HG02884 (cell line): ENCODE data around the gene TSPYL1.
"Not testable (repeated sequence)": the region's sequence is repeated elsewhere in the genome, so short reads cannot be mapped to it uniquely, and the experiment has no call there.

Experiments used
- ATAC-seq: cut with Tn5 transposase; IDR thresholded peaks from one replicate; pipeline ENCODE4 v1.9.1; 2021; ENCODE audit warnings: mild to moderate bottlenecking, moderate library complexity; ENCODE audit not compliant: unreplicated experiment

Gene TSPYL1

DNA sequence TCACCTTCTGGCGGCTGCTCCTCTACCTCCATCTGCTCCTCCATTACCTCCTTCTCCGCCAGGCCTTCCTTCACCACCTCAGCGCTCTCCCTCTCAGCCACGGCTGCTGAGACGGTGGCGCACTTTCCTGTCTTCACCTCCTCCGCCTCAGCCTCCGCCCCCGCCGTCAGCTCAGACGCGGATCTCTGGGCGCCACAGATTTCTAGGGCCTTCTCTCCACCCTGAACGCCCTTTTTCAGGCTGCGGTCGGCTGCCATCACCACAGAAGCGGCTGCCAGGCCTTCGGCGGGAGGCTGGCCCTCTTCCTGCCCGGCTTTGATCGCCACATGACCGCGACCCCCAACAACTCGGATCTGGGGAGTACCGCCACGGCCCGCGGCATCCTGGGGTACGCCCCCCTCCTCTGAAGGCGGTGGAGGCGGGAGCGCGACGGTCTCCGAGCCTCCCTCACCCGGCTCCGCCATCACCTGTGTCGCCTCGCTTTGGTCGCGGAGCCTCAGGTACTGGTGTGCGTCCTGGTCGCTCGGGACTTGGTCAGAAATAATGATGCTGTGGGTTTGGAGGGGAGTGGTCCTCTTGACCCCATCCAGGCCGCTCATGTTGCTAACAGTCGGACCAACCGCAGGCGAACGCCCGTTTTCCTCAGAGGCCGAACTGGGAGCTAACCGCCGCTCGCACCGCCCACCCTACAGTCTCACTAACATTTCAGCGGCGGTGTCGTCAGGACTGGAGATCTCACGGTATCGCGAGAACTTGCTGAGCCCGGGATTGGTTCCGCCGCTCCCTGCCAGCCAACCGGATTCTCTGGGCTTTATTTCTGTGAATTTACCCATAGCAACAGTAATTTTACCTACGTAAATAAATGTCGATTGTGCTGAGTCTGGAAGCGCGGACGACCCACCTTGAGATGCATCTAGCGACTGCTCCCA lies at the start of gene TSPYL1:
TSPYL1 (minus strand) TSS at position 699 of the 929 bp plus-strand sequence; CDS start at position 599, 100 bp downstream.
- peak; percentile 91 for ATAC-seq

DNA sequence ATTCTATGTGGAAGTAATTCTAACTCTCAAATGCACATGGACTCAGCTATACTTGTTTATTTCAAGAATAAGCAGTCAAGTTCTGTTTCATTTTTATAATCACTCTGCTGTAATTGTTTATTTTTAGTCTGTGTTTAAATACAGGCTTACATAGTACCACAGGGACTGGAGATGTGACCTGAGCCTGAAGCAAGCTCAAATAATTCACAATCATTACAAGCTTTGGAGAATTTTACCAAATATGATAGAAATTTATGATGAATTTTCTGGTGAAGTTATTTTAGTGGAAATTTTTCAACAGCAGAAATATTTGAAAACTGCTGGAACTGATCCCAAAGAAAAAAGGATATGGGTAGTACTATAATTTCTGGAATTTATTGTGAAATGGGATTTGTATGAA lies 49.4 kb upstream of the TSPYL1 start:
- ATAC-seq = no peak

DNA sequence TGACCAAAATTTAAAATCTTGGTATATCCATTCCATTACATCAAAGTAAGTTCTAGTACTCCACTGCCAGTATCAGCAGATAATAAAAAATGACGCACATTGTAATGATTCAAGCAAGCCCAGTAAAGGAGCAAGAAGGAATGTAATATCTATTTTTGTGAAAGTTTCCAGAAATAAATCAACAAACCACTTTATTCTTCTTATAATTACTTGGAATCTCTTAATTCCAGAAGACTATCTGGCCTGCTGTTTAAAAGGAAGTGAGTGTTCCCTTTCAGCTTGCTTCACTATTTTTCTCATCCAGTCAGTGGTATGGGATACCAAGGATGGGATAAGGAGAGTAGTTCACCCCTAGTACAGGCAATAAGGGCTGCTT lies 48.8 kb upstream of the TSPYL1 start:
- ATAC-seq = no peak

DNA sequence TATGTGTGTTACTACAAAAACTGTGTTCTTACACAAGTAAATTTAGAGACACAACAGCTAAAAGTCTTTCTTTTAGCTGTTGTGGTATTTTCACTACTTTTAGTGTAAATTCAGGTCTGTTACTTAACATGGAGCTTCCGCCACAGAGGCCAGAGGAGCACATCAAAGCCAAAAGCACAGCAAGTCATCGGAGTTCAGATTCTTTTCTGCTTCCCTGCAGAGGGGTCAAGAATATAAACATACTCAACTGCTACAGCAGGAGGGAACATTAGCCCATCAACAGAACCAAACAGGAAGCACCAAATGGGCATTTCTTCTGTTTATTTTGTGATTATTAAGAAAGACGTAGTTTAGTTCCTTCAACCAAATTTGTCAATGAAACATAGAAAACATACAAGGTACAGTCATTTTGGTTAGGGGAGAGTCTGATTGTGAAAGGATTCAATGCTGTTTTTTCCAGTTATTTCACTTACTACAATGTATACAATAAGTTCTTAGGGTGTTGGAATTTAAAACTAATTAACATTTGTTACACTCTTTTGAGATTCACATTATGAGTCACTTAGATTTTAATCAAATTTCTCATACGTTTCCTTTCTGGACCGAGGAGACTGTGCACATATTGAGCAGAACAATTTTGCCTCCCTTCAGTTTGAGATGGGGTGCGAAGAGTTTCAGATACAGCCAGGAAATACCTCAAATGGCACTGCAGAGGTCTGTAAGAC lies 48.2 kb upstream of the TSPYL1 start:
- no peak for ATAC-seq

DNA sequence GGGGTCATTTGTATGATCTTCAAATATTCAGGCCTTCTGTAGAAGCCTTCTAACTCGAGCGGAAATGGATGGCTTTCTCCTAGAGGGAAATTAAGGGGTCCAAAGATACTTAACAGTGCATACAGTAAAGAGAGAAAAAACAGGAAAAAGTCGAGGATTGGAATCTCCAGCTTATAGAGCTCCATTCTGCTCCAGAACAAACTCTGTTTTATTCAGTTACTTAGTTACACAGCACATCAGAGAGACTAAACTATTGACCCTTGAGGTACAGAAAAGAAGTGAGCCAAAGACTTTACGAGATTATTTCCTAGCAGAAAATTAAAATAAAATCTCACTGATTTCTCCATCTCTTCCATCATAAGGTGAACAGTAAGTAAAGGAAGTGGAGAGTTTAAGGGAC lies 47.3 kb upstream of the TSPYL1 start:
- no peak for ATAC-seq

DNA sequence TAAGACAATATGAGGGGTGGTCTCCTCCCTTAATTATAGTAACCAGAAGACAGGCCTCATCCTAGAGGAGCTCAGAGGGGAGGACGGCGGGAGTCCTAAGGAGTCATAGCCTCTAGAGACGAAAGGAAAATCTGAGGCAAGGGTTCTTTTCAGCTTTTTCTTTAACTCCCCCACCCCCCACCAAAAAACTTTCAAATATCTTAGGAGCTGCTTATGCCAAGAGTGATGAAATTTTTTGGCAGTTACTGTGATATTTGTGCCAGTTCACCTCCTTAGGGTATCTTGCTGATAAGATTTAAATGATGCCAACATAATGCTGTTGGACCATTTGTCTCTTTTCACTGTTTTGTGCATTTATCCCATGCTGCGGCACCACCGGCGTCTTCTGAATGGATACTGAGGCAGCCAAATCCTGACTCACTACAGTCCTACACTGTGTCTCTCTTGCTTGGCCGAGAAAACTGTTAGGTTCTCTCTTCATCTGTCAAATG lies 46.5 kb upstream of the TSPYL1 start:
- no peak for ATAC-seq

DNA sequence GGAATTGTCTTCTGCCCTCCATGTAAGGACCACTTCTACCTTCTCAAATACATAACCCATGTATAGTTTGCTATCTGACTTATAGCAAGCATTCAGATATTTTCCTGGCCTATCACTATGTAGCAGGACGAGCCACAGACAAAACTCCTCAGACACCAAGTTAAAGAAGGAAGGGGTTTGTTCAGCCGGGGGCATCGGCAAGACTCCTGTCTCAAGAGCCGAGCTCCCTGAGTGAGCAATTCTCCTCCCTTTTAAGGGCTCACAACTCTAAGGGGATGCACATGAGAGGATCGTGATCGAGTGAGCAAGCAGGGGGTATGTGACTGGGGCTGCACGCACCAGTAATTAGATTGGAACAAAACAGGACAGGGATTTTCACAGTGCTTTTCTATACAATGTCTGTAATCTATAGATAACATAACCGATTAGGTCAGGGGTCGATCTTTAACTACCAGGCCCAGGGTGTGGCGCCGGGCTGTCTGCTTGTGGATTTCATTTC lies 46.0 kb upstream of the TSPYL1 start:
- not testable (repeated sequence) for ATAC-seq

DNA sequence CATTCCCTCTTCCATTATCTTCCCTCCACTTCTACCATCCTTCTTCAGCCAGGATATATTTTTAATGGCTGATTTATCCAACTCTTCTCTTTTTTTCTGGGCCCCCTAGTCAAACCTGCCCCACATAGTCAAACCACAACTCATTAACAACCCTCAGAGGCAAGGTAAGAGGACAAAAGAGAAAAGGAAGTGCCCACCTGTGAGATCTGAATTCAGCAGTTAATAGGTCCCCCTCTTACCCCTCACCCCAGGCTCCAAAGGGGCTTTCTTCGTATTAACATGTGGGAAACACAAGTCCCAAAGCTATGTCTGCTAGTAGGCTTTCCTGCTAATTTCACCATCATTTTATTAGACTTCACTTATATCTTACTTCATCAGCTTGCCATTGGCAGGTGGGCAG lies 44.1 kb upstream of the TSPYL1 start:
- ATAC-seq = no peak

DNA sequence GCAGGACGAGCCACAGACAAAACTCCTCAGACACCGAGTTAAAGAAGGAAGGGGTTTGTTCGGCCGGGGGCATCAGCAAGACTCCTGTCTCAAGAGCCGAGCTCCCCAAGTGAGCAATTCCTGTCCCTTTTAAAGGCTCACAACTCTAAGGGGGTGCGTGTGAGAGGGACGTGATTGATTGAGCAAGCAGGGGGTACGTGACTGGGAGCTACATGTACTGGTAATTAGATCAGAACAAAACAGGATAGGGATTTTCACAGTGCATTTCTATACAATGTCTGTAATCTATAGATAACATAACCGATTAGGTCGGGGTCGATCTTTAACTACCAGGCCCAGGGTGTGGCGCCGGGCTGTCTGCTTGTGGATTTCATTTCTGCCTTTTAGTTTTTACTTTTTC lies 42.2 kb upstream of the TSPYL1 start:
- not testable (repeated sequence) for ATAC-seq

DNA sequence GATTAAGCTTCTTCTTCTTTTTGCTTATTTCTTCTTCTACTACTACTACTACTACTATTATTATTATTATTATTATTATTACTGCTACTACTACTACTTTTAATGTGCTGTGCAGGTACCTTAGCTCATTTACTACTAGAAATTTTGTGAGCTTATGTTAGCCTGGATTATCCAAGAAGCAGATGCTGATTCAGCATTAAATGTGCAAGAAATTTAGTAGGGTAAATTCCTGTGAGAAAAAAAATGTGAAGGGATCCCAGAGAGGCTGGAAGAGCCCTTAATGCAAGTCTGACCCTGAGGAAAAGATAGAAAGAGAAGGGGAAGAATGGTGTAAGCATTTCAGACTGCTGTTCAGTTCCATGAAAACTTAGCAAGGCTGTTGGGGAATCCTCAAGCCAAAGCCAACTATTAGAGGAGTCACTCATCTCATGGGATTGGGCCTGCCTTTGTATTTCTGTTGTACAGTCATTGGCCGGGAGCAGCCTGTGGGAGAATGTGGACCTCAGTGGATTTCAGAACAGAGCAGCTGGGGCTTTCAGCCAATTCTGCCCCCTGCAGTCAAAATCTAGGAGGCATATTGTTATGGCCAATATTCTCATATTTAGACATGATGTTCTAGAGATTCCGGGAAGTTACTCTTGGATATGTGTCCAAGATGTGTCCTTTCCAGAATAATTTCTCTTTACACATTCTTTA lies 37.2 kb upstream of the TSPYL1 start:
- no peak for ATAC-seq

DNA sequence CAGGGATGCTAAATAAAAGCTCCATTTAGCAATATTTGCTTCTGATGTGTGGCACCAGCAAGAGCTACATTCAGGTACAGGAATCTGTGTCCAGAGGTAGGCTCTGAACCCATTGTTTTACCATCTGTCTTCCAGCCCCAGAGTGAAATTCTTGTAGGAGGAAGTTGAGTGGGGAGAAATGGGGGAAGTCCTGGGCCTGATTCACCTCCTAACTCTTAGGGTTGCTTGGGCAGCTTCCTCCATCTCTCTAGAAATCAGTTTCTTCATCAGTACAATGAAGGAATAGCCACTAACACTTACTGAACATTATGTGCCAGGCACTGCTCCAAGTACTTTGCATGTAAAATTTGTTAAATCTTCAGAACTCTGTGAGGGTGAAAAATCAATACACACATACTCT lies 35.1 kb upstream of the TSPYL1 start:
- ATAC-seq = peak; percentile 73

DNA sequence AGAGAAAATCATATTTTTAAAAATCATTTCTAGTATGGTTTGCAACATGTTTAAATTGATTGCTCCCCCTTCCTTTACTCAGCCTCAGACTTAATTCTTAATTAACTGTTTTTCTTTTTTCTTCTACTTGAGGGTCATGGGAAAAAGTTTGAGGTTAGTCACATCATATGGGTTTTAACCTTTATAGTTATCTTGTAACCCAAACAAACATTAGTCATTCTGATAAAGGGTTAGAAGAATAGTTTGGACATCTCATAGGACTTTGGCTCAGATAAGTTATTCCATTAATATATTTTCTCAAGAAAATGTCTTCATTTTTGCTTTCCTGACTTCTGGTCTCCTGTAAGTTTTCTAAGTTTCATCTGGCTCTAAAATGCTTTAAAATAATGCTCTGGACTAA lies 34.5 kb upstream of the TSPYL1 start:
- no peak for ATAC-seq

DNA sequence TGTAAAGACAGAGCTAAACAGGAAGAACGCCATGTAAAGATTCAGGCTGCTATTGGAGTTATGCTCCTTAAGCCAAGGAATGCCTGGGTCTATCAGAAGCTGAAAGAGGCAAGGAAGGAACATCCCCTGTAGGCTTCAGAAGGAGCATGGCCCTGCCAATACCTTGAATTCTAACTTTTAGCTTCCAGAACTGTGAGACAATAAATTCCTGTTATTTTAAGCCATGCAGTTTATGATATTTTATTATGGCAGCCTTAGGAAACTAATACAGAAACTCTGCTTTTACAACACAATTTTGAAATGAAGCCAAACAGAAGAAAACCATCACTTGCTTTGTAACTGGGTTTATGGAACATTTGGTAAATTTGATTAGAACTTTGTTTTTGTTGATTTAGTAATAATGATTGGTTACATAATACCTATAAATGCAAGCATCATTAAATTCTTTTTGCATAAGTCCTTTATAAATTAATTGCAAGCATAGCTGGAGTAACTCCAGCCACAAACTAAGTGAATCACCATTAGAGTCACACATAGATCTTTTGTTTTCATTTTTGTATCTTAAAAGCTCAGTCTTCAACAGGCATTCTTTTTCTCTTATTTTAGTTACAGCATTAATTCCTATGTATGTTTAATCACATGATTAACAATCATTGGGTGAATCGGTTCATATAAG lies 33.5 kb upstream of the TSPYL1 start:
- ATAC-seq = no peak

DNA sequence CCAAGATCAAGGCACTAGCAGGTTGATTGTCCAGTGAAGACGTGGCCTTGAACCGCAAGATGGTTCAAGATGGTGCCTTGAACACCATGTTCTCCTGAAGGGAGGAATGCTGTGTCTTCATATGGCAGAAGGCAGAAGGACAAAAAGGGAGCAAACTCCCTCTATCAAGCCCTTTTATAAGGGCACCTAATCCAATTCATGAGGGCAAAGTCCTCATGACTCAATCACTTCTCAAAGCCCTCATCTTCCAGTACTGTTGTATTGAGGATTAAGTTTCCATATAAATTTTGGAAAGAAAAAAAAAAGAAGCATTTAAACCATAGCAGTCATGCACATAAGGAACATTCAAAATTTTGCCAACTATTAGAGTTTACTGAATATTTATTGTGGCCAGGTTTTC lies 29.9 kb upstream of the TSPYL1 start:
- ATAC-seq = no peak

DNA sequence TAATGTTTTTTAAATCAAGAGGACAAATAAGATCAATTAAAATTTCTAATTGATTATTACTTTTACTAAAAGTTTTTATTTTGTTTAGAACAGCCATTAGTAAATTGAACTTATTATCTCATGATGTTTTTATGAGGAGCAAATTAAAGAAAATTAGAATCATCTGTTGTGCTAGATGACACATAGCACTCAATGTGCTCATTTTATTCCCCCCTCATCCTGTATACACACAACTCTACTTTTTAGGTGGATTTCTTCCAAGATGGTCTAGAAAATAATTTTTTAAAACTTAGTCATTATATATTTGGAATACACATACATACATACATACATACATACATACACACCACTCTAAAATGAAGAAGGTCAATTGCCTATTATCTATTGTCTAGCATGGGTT lies 29.3 kb upstream of the TSPYL1 start:
- ATAC-seq = no peak

DNA sequence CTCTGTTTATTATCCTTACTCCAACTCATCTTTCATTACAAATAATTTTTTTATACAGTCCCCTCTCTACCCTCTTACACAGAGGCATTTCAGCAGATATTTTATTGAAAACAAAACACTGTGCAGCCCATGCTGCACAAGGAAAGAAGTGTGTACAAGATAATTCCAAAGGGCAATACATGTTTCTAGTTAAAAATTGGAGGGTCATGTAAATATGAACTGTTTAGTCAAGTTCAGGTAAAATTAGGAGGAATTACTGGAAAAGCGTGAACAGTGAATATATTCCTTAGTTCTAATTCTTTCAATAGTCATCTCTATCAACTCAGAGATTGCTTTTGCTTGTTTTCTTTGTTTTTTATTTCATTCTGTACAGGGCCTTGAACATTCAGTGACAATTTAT lies 27.9 kb upstream of the TSPYL1 start:
- ATAC-seq = no peak

DNA sequence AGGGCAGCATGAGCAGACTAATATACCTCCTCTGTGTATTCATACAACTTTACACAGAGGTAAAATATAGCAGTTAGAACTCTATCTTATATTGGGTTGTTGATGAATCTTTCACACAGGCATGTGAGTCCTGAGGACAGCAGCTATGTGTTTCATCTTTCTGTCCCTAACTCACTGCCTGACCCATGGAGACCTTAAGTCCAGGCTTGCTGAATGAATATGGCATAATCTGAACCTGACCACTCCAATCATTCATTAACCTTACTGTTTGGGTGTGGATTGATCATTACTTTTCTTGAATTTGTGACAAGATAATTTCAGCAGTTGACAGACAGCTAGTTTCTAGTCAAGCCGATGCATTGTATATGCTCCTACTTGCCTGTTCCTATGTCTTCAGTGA lies 27.3 kb upstream of the TSPYL1 start:
- ATAC-seq = no peak

DNA sequence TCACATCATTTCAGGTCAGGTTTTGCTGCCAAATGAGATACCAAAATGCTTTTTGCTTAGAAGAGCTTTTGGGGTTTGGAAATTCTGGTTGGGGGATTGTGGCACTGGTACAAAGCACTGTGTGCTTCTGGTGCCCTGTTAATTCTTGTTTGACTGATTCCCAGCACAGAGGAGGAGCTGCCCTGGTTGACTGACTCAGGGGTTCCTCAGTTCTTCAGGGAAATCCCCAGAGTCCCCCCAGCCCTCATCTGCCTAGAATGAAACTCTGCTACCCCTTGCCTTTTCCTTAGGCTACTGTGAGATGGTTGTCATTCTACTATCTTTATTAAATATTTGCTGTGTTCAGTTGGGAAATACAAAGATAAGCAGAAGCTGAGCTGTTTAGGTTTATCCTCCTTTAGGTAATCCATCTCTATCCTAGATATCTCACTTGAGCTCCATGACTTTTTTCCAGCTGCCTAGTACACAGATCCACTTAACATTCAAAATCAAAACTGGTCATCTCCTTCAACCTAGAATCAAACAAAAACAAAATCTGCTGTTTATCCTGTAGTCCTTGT lies 24.9 kb upstream of the TSPYL1 start:
- ATAC-seq = no peak

DNA sequence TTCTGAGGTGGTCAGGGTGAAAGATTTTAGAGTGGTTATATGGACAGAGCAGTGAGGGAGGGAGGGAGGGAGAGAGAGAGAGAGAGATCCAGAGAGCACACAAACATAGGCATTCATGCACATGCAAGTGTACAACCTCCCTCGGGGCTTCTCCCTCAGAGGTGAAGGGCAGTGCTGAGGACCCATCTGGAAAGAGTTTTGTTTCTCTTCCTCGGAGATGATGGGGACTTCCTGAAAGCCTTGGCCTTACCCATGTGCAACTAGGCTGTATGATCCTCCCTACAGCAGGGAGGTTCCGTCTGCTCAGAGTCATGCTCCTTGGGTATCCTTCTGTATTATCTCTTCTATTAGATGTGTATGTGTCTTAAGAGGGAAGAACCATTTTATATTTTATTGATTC lies 21.4 kb upstream of the TSPYL1 start:
- no peak for ATAC-seq

DNA sequence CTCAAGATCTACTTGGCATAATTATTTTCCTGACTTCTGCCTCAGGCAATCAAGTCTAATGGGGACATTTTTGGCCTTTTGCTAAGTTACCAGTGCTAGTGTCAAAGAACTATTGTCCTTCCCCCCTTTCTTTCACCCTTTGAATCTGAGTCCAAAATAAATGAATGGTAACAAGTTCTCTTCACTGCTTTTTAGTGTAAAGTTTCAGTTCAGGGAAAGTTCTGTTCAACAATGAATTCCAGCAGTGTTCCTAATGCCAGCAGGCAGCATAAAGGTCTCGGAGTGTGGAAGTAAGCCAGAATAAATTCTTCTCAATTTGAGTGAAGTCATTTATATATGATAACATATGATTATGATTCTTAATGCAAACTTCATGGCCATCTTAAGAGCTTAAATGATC lies 20.8 kb upstream of the TSPYL1 start:
- no peak for ATAC-seq
